ENCODE data around the gene HCFC1R1. TPM values are rescaled to one million over a fixed set of nuclear protein-coding genes. Genes with fewer than 3 reads are reported as not detected.
A peak's percentile ranks its signal among the peaks of the same experiment; 100 is the strongest.
"Not testable (repeated sequence)": the region's sequence is repeated elsewhere in the genome, so short reads cannot be mapped to it uniquely, and the experiment has no call there.

The HCFC1R1 gene
- 10 to 100 TPM; 40.9 to 47.3 TPM for total RNA-seq

GRCh38 chr16:3023669-3024478 lies at the start of gene HCFC1R1, which contains the start of gene THOC6:
TSS of gene HCFC1R1 (minus strand) at chr16:3023942. CDS start at chr16:3023941, 1 bp downstream.
TSS of gene THOC6 (plus strand) at chr16:3024035. CDS start at chr16:3024327, 292 bp downstream.
- H3K9me3 Mint-ChIP-seq: no peaks in the 10 kb centered on the region
- H3K36me3 Mint-ChIP-seq: peaks cover 11 to 17% of the 10 kb centered on the region in 2 donors
- peak within 1 kb of the TSS; percentile 85 to 96 for H3K27ac Mint-ChIP-seq
- ATAC-seq (peak; percentile 74 to 75), DNase-seq (ENCODE audit: low spot score in 2 of 2) (peak; percentile 94 to 97)

- DNase-seq (ENCODE audit: low spot score in 2 of 2): no peak
- no peak for ATAC-seq
- H3K36me3 Mint-ChIP-seq: peaks cover 26 to 47% of the 10 kb centered on the region in 2 donors
- peaks cover 5 to 9% of the 10 kb centered on the region in 2 donors for H3K9me3 Mint-ChIP-seq
- peak overlapping the region; percentile 99 for H3K27ac Mint-ChIP-seq
Observed at GRCh38 chr16:3073448-3073847, 49.7 kb upstream of the HCFC1R1 start.

DNA sequence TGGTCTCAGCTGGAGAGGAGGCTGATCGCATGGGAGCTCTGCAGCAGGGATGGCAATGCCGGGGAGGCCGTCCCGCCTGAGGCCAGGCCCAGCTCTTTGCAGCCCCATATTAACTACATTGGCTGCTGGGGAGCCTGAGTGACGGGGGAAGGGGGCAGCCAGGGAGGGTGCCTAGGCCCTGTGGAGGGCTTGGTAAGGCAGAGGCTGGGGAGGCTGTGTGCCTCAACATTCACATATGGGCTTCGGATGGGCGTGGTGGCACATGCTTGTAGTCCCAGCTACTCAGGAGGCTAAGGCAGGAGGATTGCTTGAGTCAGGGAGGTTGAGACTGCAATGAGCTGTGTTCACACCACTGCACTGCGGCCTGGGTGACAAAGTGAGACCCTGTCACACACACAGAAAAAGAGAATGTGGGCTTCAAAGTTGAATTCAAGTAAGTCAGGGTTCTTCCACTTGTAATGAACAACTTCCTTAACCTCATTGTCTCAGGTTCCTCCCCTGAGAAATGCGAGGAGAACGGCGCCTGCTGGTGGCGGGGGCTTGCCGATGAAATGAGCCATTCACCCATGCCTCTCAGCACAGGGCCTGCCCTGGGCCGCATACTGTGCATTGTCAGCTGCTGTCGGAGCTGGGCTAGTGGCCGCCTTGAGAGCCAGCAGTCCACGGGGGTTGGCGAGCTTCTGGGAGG lies 49.0 kb upstream of the HCFC1R1 start:
- not testable (repeated sequence) for H3K9me3 Mint-ChIP-seq
- ATAC-seq: peak; percentile 43 to 50
- peak overlapping the region; percentile 99 for H3K27ac Mint-ChIP-seq
- DNase-seq (ENCODE audit: low spot score in 2 of 2): peak in 1 of 2 donors; percentile 62
- peaks cover 27 to 47% of the 10 kb centered on the region in 2 donors for H3K36me3 Mint-ChIP-seq

DNA sequence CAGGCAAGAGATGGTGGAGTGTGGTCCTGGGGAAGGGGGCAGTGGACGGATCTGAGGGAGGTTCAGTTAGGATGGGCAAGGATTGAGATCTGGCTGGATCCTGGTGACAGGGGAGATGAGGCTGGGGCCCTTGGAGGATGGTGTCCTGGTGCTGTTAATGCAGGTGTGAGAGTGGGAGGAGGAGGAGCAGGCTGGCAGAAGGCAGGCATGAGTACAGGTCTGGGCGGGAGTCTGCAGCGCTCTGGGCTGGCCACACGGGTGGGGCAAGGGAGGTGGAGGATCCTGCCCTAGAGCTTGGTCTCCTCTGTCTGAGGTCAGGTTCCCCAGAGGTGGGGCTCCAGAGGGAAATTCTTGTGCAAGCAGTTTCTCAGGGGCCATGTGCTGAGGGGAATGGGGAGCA lies 48.4 kb upstream of the HCFC1R1 start:
- DNase-seq (ENCODE audit: low spot score in 2 of 2); H3K9me3 Mint-ChIP-seq: not testable (repeated sequence)
- H3K27ac Mint-ChIP-seq: peak overlapping the region; percentile 83 to 99
- H3K36me3 Mint-ChIP-seq: peaks cover 30 to 47% of the 10 kb centered on the region in 2 donors
- peak in 1 of 2 donors; percentile 2 for ATAC-seq

- H3K36me3 Mint-ChIP-seq: peaks cover 35 to 47% of the 10 kb centered on the region in 2 donors
- no peak for DNase-seq (ENCODE audit: low spot score in 2 of 2)
- peak overlapping the region; percentile 83 to 99 for H3K27ac Mint-ChIP-seq
- no peak for ATAC-seq
- peaks cover 0 to 5% of the 10 kb centered on the region in 2 donors for H3K9me3 Mint-ChIP-seq
Observed at GRCh38 chr16:3071655-3072054, 47.9 kb upstream of the HCFC1R1 start.

DNA sequence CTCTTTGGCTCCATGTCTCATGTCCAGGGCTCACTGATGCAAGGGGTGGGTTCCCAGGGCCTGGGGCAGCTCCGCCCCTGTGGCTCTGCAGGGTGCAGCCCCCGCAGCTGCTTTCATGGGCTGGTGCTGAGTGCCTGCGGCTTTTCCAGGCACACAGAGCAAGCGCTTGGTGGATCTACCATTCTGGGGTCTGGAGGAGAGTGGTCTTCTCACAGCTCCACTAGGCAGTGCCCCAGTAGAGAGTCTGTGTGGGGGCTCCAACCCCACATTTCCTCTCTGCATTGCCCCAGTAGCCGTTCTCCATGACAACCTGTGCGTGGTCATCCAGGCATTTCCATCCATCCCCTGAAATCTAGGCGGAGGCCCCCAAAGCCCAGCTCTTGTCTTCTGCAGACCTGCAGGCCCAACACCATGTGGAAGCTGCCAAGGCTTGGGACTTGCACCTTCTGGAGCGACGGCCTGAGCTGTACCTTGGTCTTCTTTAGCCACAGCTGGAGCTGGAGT lies 46.9 kb upstream of the HCFC1R1 start:
- DNase-seq (ENCODE audit: low spot score in 2 of 2) (no peak), ATAC-seq (no peak)
- Mint-ChIP-seq H3K27ac (peak overlapping the region; percentile 32 to 99), H3K36me3 (peaks cover 45 to 54% of the 10 kb centered on the region in 2 donors), H3K9me3 (peaks cover 0 to 5% of the 10 kb centered on the region in 2 donors)

DNA sequence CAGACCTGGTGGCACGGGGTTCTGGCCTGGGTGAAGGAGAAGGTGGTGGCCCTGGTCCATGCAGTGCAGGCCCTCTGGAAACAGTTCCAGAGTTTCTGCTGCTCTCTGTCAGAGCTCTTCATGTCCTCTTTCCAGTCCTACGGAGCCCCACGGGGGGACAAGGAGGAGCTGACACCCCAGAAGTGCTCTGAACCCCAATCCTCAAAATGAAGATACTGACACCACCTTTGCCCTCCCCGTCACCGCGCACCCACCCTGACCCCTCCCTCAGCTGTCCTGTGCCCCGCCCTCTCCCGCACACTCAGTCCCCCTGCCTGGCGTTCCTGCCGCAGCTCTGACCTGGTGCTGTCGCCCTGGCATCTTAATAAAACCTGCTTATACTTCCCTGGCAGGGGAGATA lies 45.4 kb upstream of the HCFC1R1 start:
- not testable (repeated sequence) for DNase-seq (ENCODE audit: low spot score in 2 of 2); H3K9me3 Mint-ChIP-seq; ATAC-seq
- Mint-ChIP-seq H3K27ac (peak overlapping the region; percentile 74 to 99), H3K36me3 (peaks cover 50 to 52% of the 10 kb centered on the region in 2 donors)

GRCh38 chr16:3068487-3068886 lies 44.7 kb upstream of the HCFC1R1 start:
- ATAC-seq (no peak), DNase-seq (ENCODE audit: low spot score in 2 of 2) (no peak)
- H3K9me3 Mint-ChIP-seq: no peaks in the 10 kb centered on the region
- peaks cover 50 to 56% of the 10 kb centered on the region in 2 donors for H3K36me3 Mint-ChIP-seq
- H3K27ac Mint-ChIP-seq: peak overlapping the region; percentile 98 to 99

GRCh38 chr16:3066440-3066748 lies 42.7 kb upstream of the HCFC1R1 start:
- Mint-ChIP-seq H3K36me3 (peaks cover 50 to 64% of the 10 kb centered on the region in 2 donors), H3K9me3 (peaks cover 0 to 4% of the 10 kb centered on the region in 2 donors), H3K27ac (peak overlapping the region; percentile 99 to 100)
- DNase-seq (ENCODE audit: low spot score in 2 of 2) (no peak), ATAC-seq (peak in 1 of 2 donors; percentile 1)

- ATAC-seq (peak in 1 of 2 donors; percentile 23), DNase-seq (ENCODE audit: low spot score in 2 of 2) (no peak)
- Mint-ChIP-seq H3K9me3 (peaks cover 0 to 4% of the 10 kb centered on the region in 2 donors), H3K27ac (peak overlapping the region; percentile 99 to 100), H3K36me3 (peaks cover 50 to 64% of the 10 kb centered on the region in 2 donors)
Observed at GRCh38 chr16:3065742-3066439, 42.1 kb upstream of the HCFC1R1 start.

GRCh38 chr16:3065069-3065741 lies 41.5 kb upstream of the HCFC1R1 start, which contains the start of gene IL32:
TSS of gene IL32 (plus strand) at chr16:3065640. CDS start at chr16:3065812, 172 bp downstream.
- ATAC-seq (peak; percentile 66), DNase-seq (ENCODE audit: low spot score in 2 of 2) (peak; percentile 73 to 82)
- peaks cover 0 to 4% of the 10 kb centered on the region in 2 donors for H3K9me3 Mint-ChIP-seq
- H3K27ac Mint-ChIP-seq: peak within 1 kb of the TSS; percentile 99 to 100
- H3K36me3 Mint-ChIP-seq: peaks cover 49 to 62% of the 10 kb centered on the region in 2 donors

- H3K36me3 Mint-ChIP-seq: peaks cover 36 to 50% of the 10 kb centered on the region in 2 donors
- H3K9me3 Mint-ChIP-seq: peaks cover 0 to 4% of the 10 kb centered on the region in 2 donors
- no peak for DNase-seq (ENCODE audit: low spot score in 2 of 2)
- peak overlapping the region; percentile 99 to 100 for H3K27ac Mint-ChIP-seq
- ATAC-seq: no peak
Observed at GRCh38 chr16:3063625-3064386, 40.1 kb upstream of the HCFC1R1 start.

GRCh38 chr16:3062553-3062952 lies 38.8 kb upstream of the HCFC1R1 start:
- no peak for DNase-seq (ENCODE audit: low spot score in 2 of 2)
- no peak for ATAC-seq
- H3K9me3 Mint-ChIP-seq: peaks cover 0 to 4% of the 10 kb centered on the region in 2 donors
- peaks cover 24 to 37% of the 10 kb centered on the region in 2 donors for H3K36me3 Mint-ChIP-seq
- H3K27ac Mint-ChIP-seq: peak overlapping the region in 1 of 2 donors; percentile 99

DNA sequence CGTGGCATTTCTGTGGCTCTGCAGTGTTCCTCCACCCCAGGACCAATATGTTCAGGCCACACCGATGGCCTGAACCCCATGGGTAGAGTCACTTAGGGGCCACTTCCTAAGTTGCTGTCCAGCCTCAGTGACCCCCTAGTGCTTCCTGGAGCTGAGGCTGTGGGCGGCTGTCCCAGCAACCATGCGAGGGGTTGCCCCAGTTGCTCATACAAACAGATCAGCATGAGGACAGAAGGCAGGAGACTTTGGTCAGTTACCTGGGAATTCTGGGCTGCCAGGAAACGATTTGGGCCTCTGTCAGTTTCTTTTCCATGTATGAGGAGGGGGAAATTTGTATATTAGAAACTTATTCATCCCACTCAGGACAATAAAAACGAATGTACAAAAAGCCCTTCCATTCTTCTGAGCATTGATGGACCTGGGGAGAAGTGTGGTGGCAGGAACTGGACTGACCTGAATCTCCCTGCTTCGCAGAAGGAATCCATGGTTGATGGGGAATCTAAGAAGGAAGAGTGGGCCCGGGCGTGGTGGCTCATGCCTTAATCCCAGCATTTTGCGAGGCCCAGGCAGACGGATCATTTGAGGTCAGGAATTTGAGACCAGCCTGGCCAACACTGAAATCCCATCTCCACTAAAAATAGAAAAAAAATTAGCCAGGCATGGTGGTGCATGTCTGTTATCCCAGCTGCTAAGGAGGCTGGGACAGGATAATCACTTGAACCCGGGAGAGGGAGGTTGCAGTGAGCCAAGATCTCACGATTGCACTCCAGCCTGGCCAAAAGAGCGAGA lies 36.8 kb upstream of the HCFC1R1 start:
- ATAC-seq (no peak), DNase-seq (ENCODE audit: low spot score in 2 of 2) (no peak)
- peaks cover 0 to 4% of the 10 kb centered on the region in 2 donors for H3K9me3 Mint-ChIP-seq
- H3K36me3 Mint-ChIP-seq: peaks cover 3 to 20% of the 10 kb centered on the region in 2 donors
- peak overlapping the region; percentile 94 to 98 for H3K27ac Mint-ChIP-seq

Data from activated naive CD4-positive, alpha-beta T cell treated with anti-CD3 and anti-CD28 coated beads, Interleukin-2, amount 50 U/mL, for 72 hours (primary cell).